NCI-H146 treated with DMSO at 0.1 percent for 48 hours (cell line): ENCODE results near the gene RABIF.

ENCODE experiments used
- DNase-seq: peaks from one replicate; lab custom pipeline; 2025; ENCODE audit not compliant: unreplicated experiment; lab: John Stamatoyannopoulos, UW

Gene RABIF

GRCh38 chr1:202879128-202879527 lies 9.8 kb downstream of the RABIF start:
- DNase-seq = no peak

- no peak for DNase-seq
Observed at GRCh38 chr1:202873026-202873425, 15.9 kb downstream of the RABIF start.

- no peak for DNase-seq
Observed at GRCh38 chr1:202871367-202871766, 17.6 kb downstream of the RABIF start.

- no peak for DNase-seq
Observed at GRCh38 chr1:202862679-202863560, 26.0 kb downstream of the RABIF start.

GRCh38 chr1:202861420-202862132 lies 27.4 kb downstream of the RABIF start:
- DNase-seq = no peak

GRCh38 chr1:202860744-202861419 lies 28.1 kb downstream of the RABIF start:
- DNase-seq = no peak

- DNase-seq = no peak
Observed at GRCh38 chr1:202858789-202859414, 30.0 kb downstream of the RABIF start.

GRCh38 chr1:202858331-202858730 lies 30.6 kb downstream of the RABIF start:
- no peak for DNase-seq

GRCh38 chr1:202857136-202857610 lies 31.8 kb downstream of the RABIF start:
- no peak for DNase-seq

- DNase-seq = no peak
Observed at GRCh38 chr1:202856014-202856413, 32.9 kb downstream of the RABIF start.

GRCh38 chr1:202854787-202855186 lies 34.2 kb downstream of the RABIF start:
- no peak for DNase-seq

GRCh38 chr1:202852163-202852904 lies 36.6 kb downstream of the RABIF start:
- peak; percentile 4 for DNase-seq

GRCh38 chr1:202850593-202851362 lies 38.2 kb downstream of the RABIF start:
- DNase-seq = no peak

- no peak for DNase-seq
Observed at GRCh38 chr1:202848191-202848542, 40.8 kb downstream of the RABIF start.

- no peak for DNase-seq
Observed at GRCh38 chr1:202844935-202845334, 44.0 kb downstream of the RABIF start.

GRCh38 chr1:202844259-202844658 lies 44.7 kb downstream of the RABIF start:
- DNase-seq = no peak

- no peak for DNase-seq
Observed at GRCh38 chr1:202843081-202843480, 45.9 kb downstream of the RABIF start.

- DNase-seq = no peak
Observed at GRCh38 chr1:202837746-202838262, 51.1 kb downstream of the RABIF start.

GRCh38 chr1:202836623-202837403 lies 52.1 kb downstream of the RABIF start:
- no peak for DNase-seq
